ENCODE measurements around the gene ITGB7. TPM values are rescaled to one million over a fixed set of nuclear protein-coding genes. Genes with fewer than 3 reads are reported as not detected.
A peak's percentile ranks its signal among the peaks of the same experiment; 100 is the strongest.

The ITGB7 gene
- total RNA-seq, 1 experiment from 2014 or later = 0.43 TPM

GRCh38 chr12:53232646-53233461 is 25.8 kb upstream of the ITGB7 start:
- no peak overlapping the region for H3K27ac ChIP-seq (ENCODE audit: low read depth, low read length, poor library complexity, severe bottlenecking)
- no peak for DNase-seq (ENCODE audit: low spot score)
- ChIA-PET POLR2A (ENCODE audit: low non-redundant PET) (no interaction called here), CTCF (no interaction called here)
- no peaks in the 10 kb centered on the region for H3K36me3 ChIP-seq (ENCODE audit: insufficient read depth, low read length, poor library complexity, severe bottlenecking)
- TF ChIP-seq EZH2 (IDR thresholded peaks at IDR 0.05; ENCODE audit: borderline replicate concordance, low read depth, low read length, poor library complexity, severe bottlenecking) (no peak), CTCF (conservative IDR thresholded peaks at IDR 0.05; ENCODE audit: low read depth, low read length) (no peak)
- no TSS peak for BruUV-seq (replicated peaks)
- no peaks in the 10 kb centered on the region for H3K27me3 ChIP-seq (replicated peaks; ENCODE audit: insufficient read depth, low read depth, low read length, poor library complexity)
- peaks cover 25% of the 10 kb centered on the region for H3K4me1 ChIP-seq (ENCODE audit: insufficient read depth, low read length, poor library complexity, severe bottlenecking)
- no peaks in the 10 kb centered on the region for H3K9me3 ChIP-seq (ENCODE audit: low read depth, low read length, poor library complexity, severe bottlenecking)
- H3K4me3 ChIP-seq (ENCODE audit: low read depth, low read length, poor library complexity, severe bottlenecking) = peak overlapping the region; percentile 35
- intact Hi-C loops (cut with micrococcal nuclease; ENCODE audit: unreplicated experiment) = no loop called here

- DNase-seq (ENCODE audit: low spot score) = peak; percentile 52
- H3K4me1 ChIP-seq (ENCODE audit: insufficient read depth, low read length, poor library complexity, severe bottlenecking) = peaks cover 25% of the 10 kb centered on the region
- TF ChIP-seq CTCF (conservative IDR thresholded peaks at IDR 0.05; ENCODE audit: low read depth, low read length) (no peak), EZH2 (IDR thresholded peaks at IDR 0.05; ENCODE audit: borderline replicate concordance, low read depth, low read length, poor library complexity, severe bottlenecking) (no peak)
- no TSS peak for BruUV-seq (replicated peaks)
- no peaks in the 10 kb centered on the region for H3K9me3 ChIP-seq (ENCODE audit: low read depth, low read length, poor library complexity, severe bottlenecking)
- H3K27me3 ChIP-seq (replicated peaks; ENCODE audit: insufficient read depth, low read depth, low read length, poor library complexity) = no peaks in the 10 kb centered on the region
- ChIA-PET POLR2A (ENCODE audit: low non-redundant PET) (no interaction called here), CTCF (no interaction called here)
- intact Hi-C loops (cut with micrococcal nuclease; ENCODE audit: unreplicated experiment) = no loop called here
- H3K36me3 ChIP-seq (ENCODE audit: insufficient read depth, low read length, poor library complexity, severe bottlenecking) = no peaks in the 10 kb centered on the region
- H3K27ac ChIP-seq (ENCODE audit: low read depth, low read length, poor library complexity, severe bottlenecking) = no peak within 1 kb of the TSS
- peak within 1 kb of the TSS; percentile 50 for H3K4me3 ChIP-seq (ENCODE audit: low read depth, low read length, poor library complexity, severe bottlenecking)
Observed at GRCh38 chr12:53231921-53232645, 25.0 kb upstream of the ITGB7 start, which contains the start of gene RARG. TSS of gene RARG (minus strand) at chr12:53232209. CDS start at chr12:53227545, 4,664 bp downstream.

DNA sequence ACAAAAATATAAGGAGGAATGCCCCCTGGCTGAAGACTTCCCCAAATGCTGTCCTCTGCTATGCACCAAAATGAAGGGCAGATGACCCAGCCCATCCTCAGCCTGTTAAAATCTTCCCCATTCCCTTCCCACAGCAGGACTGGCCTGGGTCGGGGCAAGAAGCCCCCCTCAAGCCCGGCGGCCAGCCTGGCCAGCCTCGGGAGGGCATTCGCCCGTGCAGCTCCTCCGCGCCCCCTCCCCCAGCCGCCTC is 24.5 kb upstream of the ITGB7 start:
- no peaks in the 10 kb centered on the region for H3K27me3 ChIP-seq (replicated peaks; ENCODE audit: insufficient read depth, low read depth, low read length, poor library complexity)
- no peaks in the 10 kb centered on the region for H3K9me3 ChIP-seq (ENCODE audit: low read depth, low read length, poor library complexity, severe bottlenecking)
- peaks cover 25% of the 10 kb centered on the region for H3K4me1 ChIP-seq (ENCODE audit: insufficient read depth, low read length, poor library complexity, severe bottlenecking)
- no TSS peak for BruUV-seq (replicated peaks)
- ChIA-PET POLR2A (ENCODE audit: low non-redundant PET) (no interaction called here), CTCF (no interaction called here)
- TF ChIP-seq EZH2 (IDR thresholded peaks at IDR 0.05; ENCODE audit: borderline replicate concordance, low read depth, low read length, poor library complexity, severe bottlenecking) = no peak
- no peak for TF ChIP-seq CTCF (conservative IDR thresholded peaks at IDR 0.05; ENCODE audit: low read depth, low read length)
- DNase-seq (ENCODE audit: low spot score) = no peak
- intact Hi-C loops (cut with micrococcal nuclease; ENCODE audit: unreplicated experiment) = no loop called here
- H3K4me3 ChIP-seq (ENCODE audit: low read depth, low read length, poor library complexity, severe bottlenecking) = peak overlapping the region; percentile 50
- no peak overlapping the region for H3K27ac ChIP-seq (ENCODE audit: low read depth, low read length, poor library complexity, severe bottlenecking)
- no peaks in the 10 kb centered on the region for H3K36me3 ChIP-seq (ENCODE audit: insufficient read depth, low read length, poor library complexity, severe bottlenecking)

All from A673 (cell line).